Measurements from ENCODE around the gene LSAMP.

Gene LSAMP

GRCh38 chr3:116429479-116430269, 15.6 kb downstream of the LSAMP start:
- DNase-seq (ENCODE audit: low spot score): no peak

- DNase-seq (ENCODE audit: low spot score): no peak
These were observed 19.3 kb downstream of the LSAMP start for GRCh38 chr3:116426036-116426435.

DNA sequence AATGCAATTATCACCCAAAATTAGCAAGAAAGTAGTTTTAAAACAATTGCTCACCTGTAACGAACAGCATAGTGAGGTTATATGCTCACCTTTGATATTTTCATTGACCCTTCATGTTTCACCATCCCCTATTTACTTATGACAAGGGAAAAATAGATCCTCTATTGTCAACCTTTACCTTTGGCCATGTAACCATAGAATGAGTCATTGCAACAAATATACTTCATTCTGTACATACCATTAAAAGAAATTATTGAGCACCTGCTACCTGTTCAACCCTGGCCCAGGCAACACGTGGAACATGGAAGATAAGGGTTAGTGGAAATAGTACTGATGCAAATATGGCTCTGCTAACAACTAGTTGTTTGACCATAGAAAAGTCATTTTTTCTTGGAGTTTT, 20.2 kb downstream of the LSAMP start:
- DNase-seq (ENCODE audit: low spot score): no peak

DNA sequence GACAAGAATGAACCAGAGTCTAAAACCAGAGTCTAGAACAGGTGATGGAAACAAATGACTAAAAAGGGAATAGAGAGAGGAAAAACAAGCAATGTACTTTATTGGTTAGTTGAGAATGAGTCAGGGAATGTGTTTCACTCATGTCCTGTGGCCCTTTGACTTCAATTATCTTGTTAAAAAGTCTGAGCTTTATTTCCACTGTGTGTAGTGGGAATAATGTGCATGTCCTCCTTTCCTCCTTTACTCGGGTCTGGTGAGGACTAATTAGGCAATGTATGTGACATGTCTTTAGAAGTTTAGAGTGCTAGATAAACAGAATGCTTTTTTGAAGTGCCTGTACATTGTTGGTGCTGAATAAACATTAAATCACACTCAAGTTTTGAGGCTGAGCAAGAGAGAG, 21.3 kb downstream of the LSAMP start:
- no peak for DNase-seq (ENCODE audit: low spot score)

DNA sequence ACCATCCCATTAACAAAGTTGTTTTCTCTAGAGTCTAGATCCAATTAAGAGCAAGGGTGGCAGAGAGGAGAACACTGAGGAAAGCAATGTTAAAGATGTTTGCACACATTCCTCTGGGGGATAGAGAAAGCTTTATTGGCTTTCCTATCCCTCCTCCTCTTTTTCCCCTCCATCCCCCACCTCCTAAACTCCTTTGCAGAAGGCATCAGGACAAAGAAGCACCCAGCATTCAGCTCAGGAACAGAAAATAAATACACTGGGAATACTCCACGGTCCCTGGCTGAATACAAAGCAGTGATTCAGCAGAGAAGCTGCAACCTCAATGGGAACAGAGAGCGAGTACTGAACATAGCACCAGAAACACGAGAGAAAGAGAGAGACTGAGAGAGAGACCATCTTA, 21.9 kb downstream of the LSAMP start:
- DNase-seq (ENCODE audit: low spot score): no peak

GRCh38 chr3:116417151-116417550, 28.1 kb downstream of the LSAMP start:
- no peak for DNase-seq (ENCODE audit: low spot score)

GRCh38 chr3:116413319-116413718, 32.0 kb downstream of the LSAMP start:
- DNase-seq (ENCODE audit: low spot score): no peak

DNA sequence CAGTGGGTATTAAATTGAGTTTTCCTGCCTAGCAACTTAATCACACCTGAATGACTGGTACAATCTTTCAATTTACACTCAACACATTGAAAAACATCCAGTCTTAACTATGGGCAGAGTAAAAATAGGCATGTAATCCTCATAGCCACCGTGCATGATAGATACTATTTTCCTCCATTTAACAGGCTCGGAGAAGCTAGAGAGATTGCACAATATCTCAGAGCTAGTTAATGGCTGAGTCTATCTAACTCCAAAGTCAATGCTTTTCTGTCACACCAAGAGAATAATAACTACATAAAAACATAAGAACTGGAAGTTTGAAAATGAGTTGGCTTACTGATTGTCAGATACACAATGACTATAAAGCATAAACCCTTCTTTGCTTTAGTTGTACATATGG, 36.8 kb downstream of the LSAMP start:
- DNase-seq (ENCODE audit: low spot score): no peak

- no peak for DNase-seq (ENCODE audit: low spot score)
These were observed 40.1 kb downstream of the LSAMP start for GRCh38 chr3:116405231-116405630.

GRCh38 chr3:116399701-116400226, 45.5 kb downstream of the LSAMP start:
- no peak for DNase-seq (ENCODE audit: low spot score)

GRCh38 chr3:116394365-116394764, 50.9 kb downstream of the LSAMP start:
- DNase-seq (ENCODE audit: low spot score): no peak

GRCh38 chr3:116393199-116393598, 52.1 kb downstream of the LSAMP start:
- no peak for DNase-seq (ENCODE audit: low spot score)

DNA sequence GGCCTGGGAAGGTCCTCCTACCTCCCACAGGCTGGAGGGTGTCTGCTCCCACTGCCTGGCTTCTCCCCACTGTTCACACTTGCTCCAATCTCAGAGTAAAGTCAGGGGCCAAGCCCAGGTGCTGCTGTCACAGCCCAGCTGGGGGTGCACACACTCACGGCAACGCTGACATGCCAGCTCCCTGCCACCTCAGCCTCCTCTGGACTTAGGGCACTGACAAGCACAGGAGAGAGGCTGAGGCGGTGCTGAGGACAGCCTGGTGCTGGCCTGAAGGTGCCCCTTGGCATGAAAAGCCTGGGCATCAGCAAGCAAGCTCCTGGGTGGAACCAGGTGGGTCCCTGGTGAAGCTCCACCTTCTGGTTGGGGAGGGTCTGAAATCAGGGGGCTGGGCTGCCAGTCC, 53.0 kb downstream of the LSAMP start:
- DNase-seq (ENCODE audit: low spot score): no peak

DNA sequence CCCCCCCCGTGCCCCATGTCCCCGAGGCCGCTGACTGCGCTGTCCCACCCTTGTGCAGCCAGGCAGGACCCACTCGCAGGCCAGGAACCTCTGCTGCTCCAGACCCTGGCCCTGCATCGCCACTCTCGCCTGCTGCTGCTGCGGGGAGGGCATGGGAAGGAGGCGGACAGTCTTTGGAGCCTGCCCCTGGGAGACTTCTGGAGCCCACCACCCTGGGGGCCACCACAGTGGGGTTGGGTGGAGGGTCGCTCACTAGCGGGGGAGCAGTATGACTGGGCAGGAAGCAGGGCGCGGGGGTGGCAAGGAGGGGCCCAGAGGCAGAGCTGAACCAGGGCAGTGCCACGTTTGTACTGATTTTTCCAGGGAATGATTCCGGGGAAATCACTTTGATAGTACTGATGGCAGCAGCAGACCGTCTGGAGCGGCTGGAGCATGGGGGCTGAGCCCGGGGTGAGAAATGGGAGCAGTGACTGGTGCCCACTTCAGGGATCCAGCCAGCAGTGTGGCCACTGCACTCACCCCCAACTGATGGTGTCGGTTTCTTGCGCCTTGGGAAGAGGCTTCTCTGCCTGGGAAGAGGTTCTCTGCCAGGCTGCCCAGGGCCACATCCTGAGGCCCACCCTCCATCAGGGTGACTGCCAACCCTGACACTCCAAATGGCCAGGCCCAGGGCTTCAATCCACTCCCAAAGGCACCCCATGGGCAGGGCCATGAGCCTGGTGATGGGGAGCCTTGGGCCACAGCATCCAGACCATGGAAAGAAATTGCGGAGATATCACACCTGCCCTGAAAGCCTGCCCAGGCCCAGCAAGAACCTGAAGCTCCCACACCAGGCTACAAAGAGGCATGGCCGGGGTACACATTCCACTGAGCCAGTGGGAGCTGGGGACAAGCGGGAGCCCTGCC, 53.7 kb downstream of the LSAMP start:
- no peak for DNase-seq (ENCODE audit: low spot score)

DNA sequence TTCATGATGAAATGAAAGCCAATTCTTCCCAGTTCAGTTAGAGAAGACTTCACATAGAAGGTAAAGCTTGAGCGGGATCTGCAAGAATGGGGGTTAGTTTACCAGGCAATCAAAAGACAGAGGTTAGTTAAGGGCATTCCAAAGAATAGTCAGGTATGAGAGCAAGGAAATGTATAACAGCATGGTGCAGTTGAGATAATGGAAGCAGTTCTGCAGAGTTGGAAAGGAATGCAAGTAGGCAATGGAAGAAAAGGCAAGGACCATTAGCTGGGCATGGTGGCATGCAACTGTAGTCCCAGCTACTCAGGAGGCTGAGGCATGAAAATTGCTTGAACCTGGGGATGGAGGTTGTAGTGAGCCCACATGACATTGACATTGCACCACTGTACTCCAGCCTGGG, 55.0 kb downstream of the LSAMP start:
- DNase-seq (ENCODE audit: low spot score): no peak

GRCh38 chr3:116388867-116389385, 56.4 kb downstream of the LSAMP start:
- no peak for DNase-seq (ENCODE audit: low spot score)

- no peak for DNase-seq (ENCODE audit: low spot score)
These were observed 59.1 kb downstream of the LSAMP start for GRCh38 chr3:116386168-116386567.

GRCh38 chr3:116384717-116385116, 60.6 kb downstream of the LSAMP start:
- DNase-seq (ENCODE audit: low spot score): no peak

DNA sequence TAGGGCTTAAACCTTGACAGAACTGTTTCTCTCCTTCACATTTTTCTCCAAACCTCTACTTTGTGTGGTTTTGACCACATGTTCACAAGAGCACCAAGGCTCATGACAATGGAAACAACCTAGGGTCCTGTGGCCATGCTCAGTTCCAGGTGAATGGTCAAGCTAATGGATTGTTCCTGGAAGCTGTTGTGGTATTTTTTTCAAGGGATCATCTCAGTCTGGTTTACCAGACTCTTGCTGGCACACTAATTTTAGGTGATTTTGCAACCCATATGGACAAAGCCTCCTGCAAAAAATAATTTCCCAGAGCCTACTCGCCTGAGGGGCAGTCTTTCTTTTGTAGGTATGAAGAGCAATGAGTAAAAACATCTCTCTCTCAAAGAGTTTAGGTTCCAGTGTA, 67.2 kb downstream of the LSAMP start:
- DNase-seq (ENCODE audit: low spot score): no peak

DNA sequence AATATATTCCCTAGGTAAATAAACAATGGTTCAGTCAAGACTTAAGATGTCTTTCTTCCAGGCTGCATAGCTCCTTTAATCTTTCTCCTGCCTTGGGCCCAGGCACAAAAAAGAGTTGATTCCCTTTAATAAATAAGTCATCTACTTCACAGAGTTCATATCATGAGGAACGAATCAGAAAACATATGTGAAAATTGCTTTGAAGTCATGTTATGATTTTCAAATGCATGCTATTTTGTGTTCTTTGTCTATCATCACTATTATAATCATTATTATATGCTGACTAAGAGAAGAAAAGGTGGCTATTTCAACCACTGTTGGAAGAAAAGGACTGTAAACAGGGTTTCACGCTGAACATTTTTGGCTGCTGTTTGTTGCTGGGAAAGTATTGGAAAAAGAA, 70.4 kb downstream of the LSAMP start:
- no peak for DNase-seq (ENCODE audit: low spot score)

GRCh38 chr3:116367761-116368395, 77.4 kb downstream of the LSAMP start:
- DNase-seq (ENCODE audit: low spot score): no peak

DNA sequence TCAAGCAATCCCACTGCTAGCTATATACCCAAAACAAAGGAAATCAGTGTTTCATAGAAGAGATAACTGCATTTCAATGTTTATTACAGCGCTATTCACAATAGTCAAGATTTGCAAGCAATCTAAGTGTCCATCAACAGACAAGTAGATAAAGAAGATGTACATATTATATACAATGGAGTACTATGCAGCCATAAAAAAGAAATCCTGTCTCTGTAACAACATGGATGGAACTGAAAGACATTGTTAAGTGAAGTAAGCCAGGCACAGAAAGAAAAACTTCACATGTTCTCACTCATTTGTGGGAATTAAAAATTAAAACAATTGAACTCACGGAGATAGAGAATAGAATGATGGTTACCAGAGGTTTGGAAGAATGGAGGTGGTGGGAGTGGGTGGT, 89.2 kb downstream of the LSAMP start:
- DNase-seq (ENCODE audit: low spot score): no peak

All from activated CD4-positive, alpha-beta T cell treated with anti-CD3 and anti-CD28 coated beads, Interleukin-2, Interleukin-4, amounts not matched to agents 100 ng/mL and 50 ng/mL, durations not matched to agents 16 hours and 8 hours (primary cell).